HTR-8/SVneo (cell line): ENCODE data around the gene ERN2.
"Not testable (repeated sequence)": the region's sequence is repeated elsewhere in the genome, so short reads cannot be mapped to it uniquely, and the experiment has no call there.

ENCODE experiments used
- DNase-seq: peaks from one replicate; pipeline ENCODE4 v3.0.0; 2011; ENCODE audit warnings: low spot score, mixed read lengths; ENCODE audit not compliant: insufficient read length
- FAIRE-seq: peaks from 2 replicates; lab custom pipeline; 2011; peaks lifted over from hg19 to GRCh38; lab: Jason Lieb, UNC

The ERN2 gene

DNA sequence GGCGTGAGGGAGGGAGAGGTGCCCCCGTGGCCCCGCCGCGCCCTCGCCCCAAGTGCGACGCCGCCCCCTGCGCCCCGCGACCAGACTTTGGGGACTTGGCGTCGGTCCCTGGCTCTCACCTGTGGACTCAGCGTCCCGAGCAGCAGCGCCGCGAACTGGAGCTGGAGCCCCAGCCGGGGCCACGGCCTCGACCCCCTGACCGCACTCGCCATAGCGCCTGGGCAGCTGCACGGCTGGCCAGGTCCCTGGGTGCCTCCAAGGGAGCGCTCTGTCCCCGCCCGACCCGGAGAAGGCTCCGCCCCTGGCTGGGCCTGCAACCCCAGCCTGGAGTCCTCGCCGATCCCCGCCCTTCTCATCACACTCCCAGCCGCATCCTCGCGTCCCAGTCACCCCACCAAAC is at the start of gene ERN2:
TSS of gene ERN2 (minus strand) at position 247 of the 400 bp plus-strand sequence. CDS start at position 212, 35 bp downstream.
- FAIRE-seq, result no peak

DNA sequence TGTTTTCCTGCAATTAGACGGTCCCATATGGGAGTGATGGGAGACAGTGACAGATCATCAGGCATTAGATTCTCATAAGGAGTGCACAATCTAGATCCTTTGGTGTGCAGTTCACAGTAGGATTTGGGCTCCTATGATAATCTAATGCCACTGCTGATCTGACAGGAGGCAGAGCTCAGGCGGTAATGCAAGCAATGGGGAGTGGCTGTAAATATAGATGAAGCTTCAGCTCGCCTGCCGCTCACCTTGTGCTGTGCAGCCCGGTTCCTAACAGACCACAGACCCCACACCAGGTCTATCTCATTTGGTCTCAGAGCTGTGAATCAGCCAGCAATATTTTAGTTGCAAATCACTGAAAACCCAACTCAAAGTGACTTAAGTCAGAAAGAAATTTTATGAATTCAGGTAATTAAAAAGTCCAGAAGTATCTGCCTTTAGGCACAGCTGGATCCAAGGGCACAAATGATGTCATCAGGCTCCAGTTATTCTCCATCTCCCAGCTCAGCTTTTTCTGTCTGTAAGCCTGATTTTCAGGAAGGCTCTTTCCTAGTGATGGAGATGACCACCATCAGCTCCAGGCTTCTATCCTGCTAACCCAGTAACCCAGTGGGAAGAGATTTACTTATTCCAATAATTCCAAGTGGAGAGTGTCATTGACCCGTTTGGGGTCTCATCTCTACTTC is 45.1 kb upstream of the ERN2 start:
- no peak for FAIRE-seq
- no peak for DNase-seq

More for the DNA sequence above, at the start of gene ERN2:
- no peak for DNase-seq

DNA sequence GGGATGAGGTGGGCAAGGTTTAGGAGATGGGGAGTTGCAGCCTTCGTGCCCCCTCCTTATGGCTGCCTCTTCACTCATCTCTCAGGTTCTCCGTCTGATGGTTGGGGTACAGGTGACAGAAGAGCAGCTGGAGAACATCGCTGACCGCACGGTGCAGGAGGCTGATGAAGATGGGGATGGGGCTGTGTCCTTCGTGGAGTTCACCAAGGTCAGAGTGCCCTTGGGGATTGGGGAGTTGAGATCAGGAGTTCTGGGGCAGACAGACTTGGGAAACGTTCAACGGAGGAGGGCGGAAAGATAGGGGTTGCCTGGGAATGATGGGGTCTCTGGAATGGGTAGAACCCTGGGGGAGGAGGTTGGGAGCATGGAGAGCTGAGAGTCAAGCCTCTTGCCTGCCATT is 44.1 kb upstream of the ERN2 start:
- DNase-seq (no peak), FAIRE-seq (no peak)

DNA sequence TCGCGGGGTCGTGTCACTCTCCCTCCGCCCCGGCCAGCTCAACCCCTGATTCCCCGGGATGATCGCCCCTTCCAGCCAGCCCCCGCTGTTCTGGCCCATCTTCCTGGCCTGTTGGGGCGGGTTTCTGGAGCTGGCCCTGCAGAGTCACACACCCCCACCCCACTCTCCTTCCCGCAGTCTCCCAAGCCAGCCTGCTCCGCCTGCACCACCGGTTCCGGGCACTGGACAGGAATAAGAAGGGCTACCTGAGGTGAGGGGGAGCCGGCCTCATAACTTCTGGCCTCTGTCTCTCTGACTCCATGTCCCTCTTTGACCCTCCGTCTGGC is 42.4 kb upstream of the ERN2 start:
- DNase-seq, result no peak
- FAIRE-seq, result no peak

DNA sequence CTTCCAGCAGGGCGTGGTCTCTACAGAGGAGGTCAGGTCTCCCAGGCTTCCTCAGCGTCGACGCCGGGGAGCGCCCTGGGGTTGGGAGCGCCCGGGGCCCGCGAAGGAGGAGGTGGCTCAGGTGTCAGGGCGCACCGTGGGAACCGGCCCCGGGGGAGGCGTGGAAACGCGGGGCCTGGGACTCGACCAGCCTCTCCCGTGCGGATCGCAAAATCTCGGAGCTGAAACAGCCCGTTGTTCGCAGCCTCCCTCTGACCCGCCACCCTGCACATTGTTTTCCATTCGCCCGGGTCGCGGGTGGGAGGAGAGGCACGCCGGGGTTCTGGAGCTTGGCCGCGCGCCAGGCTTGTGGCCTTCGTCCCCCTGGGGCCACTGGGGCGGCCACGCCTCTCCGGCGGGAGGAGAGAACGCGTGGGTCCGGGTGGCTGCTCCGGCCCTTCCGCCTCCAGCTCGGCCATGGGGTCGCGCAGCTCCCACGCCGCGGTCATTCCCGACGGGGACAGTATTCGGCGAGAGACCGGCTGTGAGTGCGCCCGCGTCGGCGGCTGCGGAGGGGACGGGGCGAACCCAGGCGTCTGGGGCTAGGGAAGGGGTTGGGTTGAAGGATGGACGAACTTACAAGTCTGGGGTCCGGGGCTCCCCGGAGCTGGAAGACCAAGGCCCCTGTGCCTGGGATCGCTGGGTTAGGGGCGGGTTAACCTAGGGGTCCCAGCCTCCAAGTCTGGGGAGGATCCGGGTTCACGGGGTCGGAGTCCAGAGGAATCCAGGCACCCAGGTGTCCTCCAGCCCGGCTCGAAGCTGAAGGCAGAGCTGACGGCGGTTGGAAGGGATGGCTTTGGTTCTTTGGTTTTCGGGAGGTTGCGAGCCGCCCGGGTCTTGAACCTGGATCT is 41.8 kb upstream of the ERN2 start, which contains the start of gene CHP2:
TSS of gene CHP2 (plus strand) at position 433 of the 890 bp plus-strand sequence. CDS start at position 457, 24 bp downstream.
- DNase-seq (no peak), FAIRE-seq (no peak)

DNA sequence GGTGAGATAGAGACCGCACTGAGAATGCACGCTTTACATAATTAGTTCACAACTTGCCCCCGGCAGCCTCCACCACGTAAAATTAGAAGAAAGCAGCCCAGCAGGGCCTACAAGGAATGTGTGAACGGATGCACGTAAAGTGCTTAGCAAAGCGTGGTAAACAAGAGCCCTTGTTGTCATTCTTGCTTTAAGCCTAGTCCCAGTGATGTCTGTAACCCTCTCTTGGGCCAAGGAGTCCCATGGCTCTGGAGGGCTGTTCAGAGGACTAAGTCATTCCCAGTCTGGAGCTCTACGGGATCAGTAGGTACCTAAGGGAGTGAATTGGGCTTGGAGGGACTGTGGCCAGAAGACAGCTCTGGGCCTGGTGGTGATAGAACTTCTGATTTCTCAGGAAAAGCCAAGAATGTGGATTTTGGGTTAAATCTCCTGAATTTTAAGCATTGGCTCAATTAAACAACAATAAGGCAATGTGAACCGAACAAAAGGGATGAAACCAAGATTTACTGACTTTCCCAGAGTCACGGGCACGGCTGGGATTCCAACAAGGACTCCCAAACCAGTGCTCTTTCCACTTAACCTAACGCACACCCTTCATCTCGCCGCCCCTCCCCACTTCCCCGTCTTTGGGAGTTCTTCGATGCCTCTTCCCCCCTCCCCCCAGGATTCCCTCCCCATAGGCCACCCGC is 41.0 kb upstream of the ERN2 start:
- DNase-seq (no peak), FAIRE-seq (no peak)

DNA sequence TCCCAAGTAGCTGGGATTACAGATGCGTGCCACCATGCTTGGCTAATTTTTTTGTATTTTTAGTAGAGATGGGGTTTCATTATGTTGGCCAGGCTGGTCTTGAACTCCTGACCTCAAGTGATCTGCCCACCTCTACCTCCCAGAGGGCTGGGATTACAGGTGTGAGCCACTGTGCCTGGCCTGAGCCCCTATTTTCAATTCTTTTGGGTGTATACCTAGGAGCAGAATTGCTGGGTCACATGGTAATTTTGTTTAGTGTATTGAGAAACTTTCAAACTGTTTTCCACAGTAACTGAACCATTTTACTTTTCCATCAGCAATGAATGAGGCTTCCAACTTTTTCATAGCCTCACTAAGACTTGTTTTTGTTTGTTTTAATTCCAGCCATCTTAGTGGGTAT is 38.0 kb upstream of the ERN2 start:
- FAIRE-seq, DNase-seq: not testable (repeated sequence)

DNA sequence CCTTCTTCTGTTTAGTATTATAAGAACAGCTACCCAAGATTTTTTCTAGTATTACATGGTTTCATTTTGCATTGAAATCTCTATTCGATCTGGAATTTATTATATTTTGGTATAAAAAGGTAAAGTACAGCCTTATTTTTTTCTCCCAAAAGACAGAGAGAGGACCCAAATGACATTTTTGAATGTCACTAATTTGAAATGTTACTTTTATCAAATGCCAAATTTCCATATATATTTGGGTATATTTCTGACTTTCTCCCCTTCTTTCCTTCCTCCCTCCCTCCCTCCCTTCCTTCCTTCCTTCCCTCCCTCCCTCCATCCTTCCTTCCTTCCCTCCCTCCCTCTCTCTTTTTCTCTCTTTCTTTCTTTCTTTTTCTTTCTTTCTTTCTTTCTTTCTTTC is 35.6 kb upstream of the ERN2 start:
- DNase-seq (no peak), FAIRE-seq (no peak)

DNA sequence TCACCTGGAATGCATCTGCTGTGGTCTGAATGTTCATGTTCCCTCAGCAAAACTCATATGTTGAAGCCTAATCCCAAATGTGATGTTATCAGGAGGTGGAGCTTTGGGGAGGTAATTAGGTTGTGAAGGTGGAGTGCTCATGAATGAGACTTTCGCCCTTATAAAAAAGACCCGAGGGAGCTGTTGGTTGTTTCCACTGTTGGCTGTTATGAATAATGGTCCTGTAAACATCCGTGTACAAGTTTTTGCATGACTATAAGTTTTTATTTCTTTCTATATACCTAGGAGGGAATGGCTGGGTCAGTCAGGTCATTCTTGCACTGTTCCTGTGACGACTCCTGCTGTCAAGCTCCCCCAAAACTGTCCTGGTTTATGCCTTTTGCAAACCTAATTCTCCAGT is 32.2 kb upstream of the ERN2 start:
- DNase-seq, result no peak
- no peak for FAIRE-seq

DNA sequence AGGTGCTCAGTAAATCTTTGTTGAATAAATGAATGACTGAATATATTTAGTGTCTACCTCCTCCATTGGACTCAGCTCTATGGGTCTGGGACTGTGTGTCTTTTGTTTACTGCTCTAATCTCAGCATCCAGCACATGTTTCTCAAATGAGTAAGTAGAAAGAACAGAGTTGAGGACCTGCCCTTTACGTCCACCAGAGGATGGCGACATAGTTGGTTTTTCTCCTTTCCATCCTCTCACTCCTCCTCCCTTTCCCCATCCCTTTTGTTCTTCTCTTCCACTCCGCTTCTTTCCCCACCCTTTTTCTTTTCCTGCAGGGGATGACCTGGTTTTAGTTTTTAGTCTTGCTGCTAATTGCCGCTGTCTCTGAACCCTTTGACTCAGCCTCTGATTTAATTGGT is 29.7 kb upstream of the ERN2 start:
- DNase-seq (no peak), FAIRE-seq (no peak)

DNA sequence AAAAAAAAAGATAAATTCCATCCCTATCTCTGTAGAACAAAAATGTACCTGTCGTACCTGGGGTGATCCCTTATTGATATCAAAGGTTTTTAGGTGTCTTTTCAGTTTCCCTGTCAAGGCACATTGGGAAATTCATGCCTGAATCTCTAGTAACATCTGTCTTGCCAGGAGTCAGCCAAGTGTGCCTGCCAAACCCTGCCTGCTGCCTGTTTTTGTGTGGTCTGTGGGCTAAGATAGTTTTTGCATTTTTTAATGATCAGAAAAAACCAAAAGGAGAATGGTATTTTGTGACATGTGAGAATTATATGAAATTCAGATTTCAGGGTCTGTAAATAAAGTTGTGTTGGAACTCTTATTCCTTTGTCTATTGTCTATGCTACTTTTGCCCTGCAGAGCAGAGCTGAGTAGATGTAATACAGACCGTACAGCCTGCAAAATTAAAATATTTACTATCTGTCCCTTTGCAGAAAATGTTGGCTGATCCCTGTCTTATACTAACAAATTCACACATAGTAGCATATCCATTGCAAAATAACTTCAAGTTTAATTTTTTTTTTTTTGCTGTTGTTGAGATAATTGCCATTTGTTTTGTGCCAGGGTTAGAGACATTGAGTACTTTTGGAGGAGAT is 28.8 kb upstream of the ERN2 start:
- no peak for DNase-seq

DNA sequence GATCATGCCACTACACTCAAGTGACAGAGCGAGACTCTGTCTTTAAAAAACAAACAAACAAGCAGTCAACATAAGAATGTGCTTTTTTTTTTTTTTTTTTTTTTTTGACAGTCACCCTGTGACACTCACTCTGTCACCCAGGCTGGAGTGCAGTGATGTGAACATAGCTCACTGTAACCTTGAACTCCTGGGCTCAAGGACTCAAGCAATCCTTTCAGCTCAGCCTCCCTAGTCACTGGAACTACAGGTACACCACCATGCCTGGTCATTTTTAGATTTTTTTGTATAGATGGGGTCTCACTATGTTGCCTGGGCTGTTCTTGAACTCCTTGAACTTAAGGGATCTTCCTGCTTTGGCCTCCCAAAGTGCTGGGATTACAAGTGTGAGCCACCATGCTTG is 26.5 kb upstream of the ERN2 start:
- FAIRE-seq, result no peak

More for the DNA sequence above, 28.8 kb upstream of the ERN2 start:
- FAIRE-seq, result no peak

DNA sequence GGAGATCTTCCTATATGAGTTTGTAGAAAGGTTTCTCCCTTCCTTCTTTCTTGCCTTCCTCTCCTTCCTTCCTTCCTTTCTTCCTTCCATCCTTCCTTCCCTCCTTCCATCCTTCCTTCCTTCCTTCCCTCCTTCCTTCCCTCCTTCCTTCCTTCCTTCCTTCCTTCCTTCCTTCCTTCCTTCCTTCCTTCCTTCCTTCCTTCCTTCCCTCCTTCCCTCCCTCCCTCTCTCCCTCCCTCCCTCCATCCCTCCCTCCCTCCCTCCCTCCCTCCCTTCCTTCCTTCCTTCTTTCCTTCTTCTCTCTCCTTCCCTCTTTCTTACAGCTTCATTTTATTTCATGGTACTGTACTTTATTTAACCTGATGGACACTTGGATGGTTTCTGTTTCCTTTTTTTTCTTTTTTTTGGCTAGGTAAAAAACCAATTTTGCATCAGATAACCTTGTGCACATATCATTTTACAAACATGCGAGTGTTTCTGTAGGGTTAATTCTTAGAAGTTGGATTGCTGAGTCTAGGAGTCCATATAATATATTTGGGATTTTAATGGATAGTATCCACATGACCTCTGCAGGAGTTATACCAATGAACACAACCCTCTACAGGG is 24.5 kb upstream of the ERN2 start:
- DNase-seq, FAIRE-seq: not testable (repeated sequence)

More for the DNA sequence above, 26.5 kb upstream of the ERN2 start:
- DNase-seq, result no peak

DNA sequence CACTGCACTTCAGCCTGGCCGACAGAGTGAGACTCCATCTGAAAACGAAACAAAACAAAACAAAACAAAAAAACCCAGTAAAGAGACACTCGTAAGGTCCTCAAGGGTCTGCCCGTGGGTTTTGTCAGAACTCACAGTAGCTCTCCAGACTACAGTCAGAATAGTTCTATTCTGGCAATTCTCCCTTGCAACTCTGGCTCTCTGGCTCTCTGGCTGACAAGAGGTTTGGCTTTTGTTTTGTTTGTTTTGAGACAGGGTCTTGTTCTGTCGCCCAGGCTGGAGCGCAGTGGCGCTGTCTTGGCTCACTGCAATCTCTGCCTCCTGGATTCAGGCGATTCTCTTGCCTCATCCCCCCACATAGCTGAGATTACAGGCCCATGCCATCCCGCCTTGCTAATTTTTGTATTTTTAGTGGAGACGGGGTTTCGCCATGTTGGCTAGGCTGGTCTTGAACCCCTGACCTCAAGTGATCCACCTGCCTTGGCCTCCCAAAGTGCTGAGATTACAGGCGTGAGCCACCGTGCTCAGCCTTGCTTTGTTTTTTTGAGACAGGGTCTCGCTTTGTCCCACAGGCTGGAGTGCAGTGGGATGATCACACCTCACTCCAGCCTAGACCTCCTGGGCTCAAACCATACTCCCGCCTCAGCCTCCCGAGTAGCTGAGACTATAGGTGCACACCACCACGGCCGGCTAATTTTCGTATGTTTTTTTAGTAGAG is 21.3 kb upstream of the ERN2 start:
- DNase-seq, result no peak
- no peak for FAIRE-seq

DNA sequence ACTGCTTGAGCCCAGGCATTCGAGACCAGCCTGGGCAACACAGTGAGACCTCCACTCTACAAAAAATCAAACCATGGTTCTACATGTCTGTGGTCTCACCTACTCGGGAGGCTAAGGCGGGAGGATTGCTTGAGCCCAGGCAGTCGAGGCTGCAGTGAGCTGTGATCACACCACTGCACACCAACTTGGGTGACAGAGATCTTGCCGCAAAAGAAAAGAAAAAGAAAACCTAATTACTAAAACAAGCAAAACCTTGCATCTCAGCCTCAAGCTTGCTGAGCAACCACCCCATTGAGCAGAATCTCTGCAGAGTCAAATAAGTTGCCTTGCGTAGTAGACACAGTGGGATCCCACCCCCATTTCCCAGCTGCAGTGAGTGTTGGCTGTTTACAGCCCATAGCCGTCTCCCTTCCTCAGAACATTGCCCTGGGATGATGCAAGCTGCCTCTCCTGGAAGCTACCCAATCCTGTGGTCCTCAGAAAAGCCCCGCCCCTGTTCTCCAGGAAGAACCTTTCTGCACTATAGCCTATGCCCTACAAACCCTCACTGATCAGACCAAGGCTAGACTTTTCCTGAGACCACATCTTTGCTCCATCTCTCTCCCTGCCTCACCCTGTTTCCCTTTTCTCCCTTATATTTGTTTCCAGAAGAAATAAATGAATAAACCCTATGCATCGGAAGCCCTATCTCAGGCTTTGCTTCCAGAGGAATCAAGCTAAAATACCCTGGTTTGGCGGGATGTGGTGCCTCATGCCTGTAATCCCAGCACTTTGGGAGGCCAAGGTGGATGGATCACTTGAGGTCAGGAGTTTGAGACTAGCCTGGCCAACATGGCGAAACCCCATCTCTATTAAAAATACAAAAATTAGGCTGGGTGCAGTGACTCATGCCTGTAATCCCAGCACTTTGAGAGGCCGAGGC is 16.7 kb upstream of the ERN2 start:
- no peak for FAIRE-seq
- DNase-seq, result no peak

DNA sequence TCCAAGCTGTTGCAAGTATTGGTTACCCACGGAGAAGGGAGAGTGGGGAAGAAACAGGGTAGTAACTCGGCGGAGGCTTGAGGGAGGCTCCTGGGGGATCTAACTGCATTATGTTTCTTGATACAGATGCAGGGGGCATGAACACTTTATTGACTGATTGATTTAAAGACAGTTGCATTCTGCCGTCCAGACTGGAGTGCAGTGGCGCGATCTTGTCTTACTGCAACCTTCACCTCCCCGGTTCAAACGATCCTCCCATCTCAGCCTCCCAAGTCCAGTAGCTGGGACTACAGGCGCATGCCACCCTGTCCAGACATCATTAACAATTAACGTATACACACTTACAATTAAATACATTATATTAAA is 15.1 kb upstream of the ERN2 start:
- DNase-seq, result no peak
- no peak for FAIRE-seq

DNA sequence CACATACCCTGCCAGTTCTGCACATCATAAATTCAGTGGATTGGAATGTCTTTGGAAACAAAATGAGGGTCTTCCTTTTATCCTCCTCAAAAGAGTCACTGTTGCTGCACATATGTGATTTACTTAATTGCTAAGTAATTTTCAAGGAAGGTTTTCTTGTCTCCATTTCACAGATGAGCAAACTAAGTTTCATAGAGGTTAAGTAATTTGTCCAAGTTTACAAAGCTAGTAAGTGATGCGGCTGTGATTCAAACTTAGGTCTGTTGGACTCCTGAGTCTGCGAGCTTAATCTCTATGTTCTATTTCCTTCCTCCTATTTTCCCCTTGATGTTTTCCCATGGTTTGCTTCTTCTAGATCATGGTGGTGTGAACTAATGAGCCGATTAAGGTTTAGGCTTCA is 13.7 kb upstream of the ERN2 start:
- FAIRE-seq, result no peak

DNA sequence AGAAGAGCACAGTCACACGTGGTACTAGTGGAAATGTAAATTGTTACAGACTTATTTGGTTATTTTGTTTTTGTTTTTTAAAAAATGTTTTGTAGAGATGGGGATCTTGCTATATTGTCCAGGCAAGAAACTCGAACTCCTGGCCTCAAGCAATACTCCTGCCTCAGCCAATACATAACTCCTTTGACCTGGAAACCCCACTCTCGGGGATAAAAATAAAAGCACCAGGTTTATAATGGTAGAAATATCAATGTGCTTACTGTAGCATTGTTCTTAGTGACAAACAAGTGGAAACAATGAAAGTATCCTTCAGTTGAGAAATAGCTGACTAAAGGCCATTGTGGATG is 11.7 kb upstream of the ERN2 start:
- DNase-seq, result no peak
- FAIRE-seq, result no peak

More for the DNA sequence above, 13.7 kb upstream of the ERN2 start:
- DNase-seq, result no peak
